Activated CD8-positive, alpha-beta memory T cell treated with anti-CD3 and anti-CD28 coated beads, Interleukin-2, amount 50 U/mL, for 1 hour (primary cell): ENCODE results near the gene SEMA4D.
"Not testable (repeated sequence)": the region's sequence is repeated elsewhere in the genome, so short reads cannot be mapped to it uniquely, and the experiment has no call there.

Experiments
- DNase-seq: peaks from one replicate; pipeline ENCODE4 v3.0.0-alpha.2; 2020; ENCODE audit errors: extremely low read depth

The SEMA4D gene

DNA sequence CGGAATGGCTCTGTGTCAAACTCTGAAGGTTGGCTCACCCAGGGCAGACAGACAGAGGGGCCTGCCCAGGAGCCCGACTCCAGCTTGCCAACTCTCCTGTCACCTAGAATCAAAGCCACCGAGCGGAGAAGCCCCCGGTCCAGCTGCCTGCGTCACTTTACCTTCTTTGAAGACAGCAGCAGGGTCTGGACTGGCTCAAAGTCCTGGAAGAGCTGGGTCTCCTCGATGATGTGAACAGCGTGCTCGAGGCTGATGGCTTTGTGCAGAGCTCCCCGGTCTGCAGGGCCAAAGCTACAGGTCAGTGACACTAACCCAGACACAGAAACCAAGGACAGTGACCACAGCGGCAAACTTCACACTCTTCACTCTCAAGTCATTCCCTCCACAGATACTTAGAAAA, 111.7 kb downstream of the SEMA4D start:
- DNase-seq, result no peak

DNA sequence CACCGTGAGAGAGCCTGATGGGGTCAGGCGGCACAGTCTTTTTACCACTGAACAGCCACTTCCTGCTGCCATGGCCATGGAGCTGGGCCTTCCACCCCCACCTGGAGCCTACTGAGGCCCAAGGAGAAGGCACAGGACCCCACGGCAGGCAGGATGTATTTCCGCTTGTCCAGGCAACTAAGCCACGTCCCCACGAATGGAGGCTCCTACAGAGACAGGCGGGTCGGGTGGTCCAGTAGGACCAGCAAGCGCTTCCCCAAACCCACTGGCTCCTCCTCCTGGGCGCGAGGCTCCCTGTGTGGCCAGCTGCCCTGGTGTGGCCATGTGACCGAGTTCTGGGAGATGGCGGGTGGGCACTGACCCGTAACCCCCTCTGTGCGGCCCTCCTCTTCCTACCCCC, 113.1 kb downstream of the SEMA4D start:
- DNase-seq, result no peak

DNA sequence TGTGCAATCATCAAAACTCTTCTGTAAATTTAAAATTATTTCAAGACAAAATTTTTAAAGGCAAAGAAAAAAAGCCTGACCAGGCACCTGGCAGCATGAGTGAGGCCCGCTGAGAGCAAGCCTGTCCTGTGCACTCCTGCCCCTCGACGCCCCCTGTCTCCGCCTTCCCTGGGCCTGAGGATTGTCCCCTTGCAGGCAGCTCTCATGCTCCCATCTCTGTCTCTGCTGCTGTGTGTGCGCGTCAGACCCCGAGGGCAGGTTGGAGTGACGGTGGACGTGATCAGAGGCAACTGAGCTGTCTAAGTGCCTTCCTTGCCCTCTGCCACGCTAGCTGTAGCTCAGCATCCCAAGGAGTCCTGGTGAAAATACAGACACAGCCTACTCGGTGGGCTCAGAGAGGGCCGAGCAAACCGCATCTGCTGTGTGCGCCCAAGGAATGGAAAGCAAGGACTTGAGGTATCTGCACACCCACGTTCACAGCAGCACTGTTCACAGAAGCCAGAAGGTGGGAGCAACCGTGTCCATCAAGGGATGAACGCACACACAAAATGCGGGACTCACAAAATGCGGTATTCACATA, 114.1 kb downstream of the SEMA4D start:
- DNase-seq, result no peak

DNA sequence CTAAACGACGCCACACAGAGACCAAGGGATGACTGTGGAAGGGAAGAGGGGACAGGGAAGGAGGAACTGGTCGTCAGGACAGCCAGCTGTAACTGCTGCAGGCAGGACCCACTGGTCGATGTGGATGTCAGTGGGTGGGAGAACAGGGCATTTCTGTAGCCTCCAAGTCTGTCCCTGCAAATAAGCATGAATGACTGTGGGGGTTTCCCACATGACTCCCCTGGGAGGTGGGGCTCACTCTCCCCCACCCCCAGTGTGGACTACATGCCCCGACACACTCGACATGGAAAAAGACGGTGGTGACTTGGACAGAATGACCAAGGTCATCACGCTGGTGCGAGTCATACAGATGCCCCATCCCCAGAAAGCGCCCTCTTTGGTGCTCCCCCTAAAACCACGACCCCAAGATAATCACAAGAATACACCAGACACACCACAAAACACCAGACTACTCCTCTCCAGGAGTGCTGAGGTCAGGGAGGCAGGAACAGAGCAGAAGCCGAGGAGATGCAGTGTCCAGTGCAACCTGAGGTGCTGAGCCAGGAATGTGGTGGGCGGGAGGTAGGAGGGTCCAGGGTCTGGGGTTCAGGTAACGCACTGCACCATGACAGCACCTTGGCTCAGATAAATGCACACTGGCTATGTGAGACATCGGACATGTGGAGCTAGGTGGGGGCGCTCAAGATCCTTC, 114.7 kb downstream of the SEMA4D start:
- DNase-seq, result no peak

DNA sequence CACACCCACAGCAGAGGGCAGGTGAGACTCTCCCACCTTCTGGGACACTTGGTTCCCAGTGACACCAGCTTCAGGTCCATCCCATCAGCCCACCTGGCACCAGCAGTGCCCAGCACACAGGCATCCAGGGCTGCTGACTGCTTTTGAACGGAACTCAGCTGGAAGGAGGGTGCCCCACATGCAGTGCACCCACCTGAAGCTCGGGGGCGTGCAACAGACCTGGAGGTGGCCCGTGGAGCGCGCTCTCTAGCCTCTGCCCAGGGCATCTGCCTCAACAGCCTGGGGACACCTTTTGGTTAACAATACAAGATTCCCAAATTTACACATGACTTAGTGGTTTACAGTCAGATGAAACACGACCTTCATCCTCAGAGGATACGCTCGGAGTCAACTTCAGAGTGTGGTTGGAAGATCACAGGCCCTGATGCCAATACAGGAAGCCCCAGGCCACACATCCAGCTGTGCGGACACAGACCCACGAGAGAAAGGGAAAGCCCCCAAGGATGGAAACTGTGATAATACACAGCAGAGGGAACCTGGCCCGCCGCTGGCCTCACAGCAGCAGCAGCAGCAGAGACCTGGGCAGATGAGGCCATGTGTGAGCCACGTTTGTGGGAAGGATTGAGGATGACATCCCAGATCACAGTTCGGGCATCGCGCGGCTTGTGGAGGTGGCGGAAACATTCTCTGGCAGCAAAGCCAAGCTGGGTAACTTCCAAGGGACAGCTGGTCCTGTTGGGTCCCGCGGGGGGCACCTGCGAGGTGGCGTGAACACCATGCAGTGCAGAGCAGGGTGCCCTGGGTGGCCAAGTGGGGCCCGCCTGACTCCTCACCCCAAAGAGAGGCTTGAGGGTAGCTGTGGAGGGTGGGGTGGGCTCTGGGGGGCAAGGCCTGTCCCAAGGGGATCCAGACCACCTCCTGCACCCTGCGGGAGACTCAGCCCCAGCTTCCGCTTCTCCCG, 115.6 kb downstream of the SEMA4D start:
- DNase-seq, result no peak

DNA sequence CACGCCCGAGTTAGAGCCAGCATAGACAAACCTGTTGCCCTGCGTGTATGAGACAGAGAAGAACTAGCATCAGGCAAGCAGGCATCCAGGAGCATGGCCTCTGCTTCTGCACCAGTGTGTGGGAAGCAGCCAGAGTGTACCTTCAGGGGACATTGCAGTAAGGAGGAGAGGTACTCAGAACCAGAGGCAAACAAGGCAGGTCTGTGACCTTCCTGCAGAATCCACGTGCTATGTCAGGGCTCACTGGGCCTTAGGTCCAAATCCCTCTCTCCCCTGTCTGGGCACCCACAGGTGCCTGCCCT, 116.7 kb downstream of the SEMA4D start:
- DNase-seq, result no peak

DNA sequence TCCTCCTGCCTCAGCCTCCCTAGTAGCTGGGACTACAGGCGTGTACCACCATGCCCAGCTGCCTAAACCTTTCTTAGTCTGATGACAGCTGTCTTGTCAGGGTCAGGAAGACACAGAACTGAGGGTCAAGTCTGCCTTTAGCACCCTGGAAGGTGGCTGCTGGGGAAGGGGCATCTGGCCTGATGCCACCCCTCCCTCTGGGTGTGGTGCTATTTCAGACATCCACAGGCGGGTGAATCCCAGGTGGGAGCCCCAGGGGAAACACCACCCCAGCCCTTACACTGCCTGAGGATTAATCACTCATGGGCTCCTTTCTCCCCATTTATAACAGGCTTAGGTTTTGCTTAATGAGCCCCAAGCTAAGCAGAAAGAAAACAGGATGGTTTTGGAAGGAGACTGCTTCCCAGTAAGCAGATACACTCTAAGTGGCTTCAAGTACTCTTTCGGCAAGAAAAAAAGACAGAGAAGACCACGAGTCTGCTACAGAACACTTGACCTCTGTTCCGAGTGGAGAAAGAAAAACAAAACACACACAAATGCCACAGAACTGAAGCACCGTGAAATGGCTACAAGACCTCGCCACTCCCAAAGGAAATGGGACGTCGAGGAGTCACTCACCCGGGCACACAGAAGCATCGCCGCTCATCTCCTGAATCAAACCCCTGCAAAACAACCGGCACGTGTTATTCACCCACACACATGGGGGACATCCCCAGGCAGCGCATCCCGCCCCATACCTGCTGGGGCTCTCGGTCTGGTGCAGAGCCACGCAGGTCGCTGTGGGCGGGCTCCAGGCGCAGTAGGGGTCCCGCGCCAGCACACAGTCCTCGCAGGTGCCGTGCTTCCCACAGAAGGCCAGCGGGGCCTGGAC, 117.2 kb downstream of the SEMA4D start:
- DNase-seq, result no peak

DNA sequence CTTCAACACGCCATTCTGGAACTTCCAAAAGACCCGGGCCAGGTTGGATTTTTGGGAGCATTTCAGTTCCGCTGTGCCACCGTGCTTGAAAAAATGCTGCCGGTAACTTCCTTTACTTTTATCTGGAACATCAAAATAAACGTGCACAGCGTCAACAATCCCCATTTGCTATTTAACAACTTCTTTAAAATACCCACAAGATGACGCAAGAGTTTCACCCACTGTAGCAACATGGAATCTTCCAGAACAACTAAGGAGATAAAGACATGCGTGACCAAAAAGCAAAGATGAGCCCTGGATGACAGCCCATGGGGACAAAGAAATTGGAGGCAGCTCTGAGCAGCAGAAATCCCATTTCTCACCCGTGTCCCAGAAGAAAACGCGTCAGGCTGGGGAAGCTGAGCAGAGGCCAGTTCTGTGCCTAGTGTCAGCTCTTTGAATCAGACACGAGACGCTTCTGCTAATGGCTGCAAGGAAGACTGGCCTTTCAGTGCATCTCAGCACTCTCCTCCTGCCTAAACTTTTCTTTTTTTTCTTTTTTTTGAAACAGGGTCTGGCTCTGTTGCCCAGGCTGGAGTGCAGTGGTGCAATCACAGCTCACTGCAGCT, 118.3 kb downstream of the SEMA4D start:
- DNase-seq, result no peak

DNA sequence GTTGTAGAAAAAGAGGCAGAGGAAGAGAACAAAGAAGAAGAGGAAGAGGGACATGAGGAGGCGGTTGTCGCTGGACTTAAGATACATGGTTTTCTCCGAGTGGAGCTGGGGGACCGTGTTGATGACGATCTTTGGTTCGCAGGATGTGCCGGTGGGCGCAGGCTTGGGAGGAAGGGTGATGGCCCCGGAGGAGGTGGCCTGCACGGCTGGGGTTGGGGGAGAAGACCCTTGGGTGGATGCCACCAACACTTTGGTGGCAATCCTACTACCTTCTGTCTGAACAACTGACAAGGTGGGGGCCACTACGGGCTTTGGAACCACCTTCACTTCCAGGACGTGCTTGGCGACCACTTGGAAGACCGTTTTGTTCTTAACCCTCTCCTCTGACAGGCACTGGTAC, 118.9 kb downstream of the SEMA4D start:
- DNase-seq, result no peak

DNA sequence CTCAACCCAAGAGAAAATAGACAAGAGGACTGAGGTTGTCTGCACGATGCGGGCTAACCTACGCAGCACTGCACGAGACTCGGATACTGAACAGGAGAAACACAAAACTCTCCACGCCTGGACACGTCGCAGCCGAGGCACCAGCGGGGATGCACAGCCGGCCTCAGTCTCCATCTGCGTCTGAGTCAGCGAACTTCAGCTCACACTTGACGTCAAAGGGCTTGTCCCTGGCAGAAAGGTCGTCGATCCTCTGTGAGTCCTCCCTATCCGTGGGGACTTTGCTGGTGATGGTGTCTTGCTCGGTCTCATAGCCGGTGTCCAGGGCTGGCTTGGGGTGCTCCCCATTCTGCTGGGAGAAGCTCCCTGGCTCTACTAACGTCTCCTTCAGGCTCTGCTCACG, 119.4 kb downstream of the SEMA4D start:
- DNase-seq, result no peak

DNA sequence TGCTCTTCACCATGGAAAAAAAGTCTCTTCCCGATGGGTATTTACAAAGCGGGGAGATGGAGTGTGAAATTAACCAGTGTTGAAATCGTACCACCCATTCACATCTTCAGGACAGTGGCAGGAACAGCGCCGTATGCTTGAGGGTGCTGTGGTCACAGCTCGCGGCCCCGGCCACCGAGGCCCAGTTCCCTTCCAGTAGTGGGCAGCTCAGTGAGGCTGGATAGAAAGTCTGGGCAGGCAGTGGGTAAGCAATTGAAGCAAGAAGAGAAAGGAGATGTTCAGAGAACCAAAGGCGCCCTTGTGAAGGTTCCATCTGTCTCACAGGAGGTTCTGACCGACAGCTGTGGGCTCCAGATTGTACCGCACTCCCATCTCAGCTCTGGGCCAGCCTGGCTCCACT, 120.5 kb downstream of the SEMA4D start:
- DNase-seq, result no peak

DNA sequence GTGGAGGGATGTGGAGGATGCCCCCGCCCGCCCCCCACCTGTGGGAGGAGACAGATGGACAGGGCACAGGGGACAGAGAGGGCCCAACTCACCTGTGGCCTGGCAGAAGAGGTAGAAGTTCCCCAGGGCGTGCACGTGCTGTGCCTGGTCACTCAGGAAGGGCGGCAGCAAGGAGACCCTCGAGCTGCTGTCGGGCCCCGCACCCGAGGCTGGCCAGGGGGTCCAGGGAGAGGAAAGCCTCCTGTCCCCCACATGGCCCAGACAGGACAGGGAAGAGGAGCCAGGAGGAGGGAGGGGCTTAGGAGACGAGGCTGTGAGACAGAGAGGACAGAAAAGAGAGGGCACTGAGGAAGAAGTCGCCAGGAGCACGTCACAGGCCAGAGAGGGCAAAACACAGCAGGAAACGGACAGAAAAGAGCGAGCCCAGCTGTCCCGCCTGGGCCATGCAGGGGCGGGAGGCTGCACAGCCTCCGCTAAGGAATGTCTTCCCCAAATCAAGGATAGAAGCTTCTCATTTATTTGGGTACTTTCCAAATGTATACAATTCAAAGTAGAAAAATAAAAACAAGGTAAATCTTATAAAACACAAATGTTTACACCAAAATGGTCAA, 121.1 kb downstream of the SEMA4D start:
- DNase-seq, result no peak

DNA sequence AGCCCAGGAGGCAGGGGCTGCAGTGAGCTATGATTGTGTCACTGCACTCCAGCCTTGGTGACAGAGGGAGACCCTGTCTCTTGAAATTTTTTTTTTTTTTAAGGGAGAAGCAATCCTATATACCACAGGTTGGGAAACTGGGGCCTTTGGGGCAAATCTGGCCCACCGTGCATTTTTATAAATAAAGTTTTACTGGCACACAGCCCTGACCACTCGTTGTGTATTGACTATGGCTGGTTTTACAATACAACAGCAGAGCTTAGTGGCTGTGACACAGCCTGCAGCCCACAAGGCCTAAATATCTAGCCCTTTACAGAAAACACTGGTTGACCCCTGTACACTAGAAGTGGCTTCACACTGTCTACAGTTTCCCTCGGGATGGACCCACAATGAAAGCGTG, 121.6 kb downstream of the SEMA4D start:
- no peak for DNase-seq

DNA sequence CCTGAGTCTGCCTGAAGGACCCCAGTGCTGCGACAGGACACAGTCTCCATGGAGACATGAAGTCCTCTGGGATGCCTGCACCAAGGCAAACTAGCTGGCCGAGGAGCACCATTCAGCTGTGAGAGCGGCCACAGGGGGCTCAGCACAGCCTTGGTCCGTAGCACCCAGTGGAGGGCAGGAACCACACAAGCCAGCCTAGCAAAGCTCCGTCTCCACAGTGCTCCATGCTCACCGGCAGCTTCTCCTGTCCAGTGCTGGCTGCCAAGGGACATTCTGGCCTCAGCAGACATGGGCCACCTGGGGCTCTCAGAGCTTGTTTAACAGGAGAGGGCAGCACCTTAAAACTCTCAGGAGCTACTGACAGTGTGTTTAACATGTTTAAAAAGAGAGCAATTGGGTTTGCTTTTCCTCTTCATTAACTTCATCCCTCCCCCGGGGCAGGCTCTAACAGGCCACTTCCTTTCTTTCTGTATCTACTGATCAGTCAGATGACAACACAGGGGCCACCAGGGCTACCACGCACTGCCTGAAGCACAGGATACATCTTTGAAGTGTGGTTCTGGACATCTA, 122.6 kb downstream of the SEMA4D start:
- DNase-seq, result no peak

DNA sequence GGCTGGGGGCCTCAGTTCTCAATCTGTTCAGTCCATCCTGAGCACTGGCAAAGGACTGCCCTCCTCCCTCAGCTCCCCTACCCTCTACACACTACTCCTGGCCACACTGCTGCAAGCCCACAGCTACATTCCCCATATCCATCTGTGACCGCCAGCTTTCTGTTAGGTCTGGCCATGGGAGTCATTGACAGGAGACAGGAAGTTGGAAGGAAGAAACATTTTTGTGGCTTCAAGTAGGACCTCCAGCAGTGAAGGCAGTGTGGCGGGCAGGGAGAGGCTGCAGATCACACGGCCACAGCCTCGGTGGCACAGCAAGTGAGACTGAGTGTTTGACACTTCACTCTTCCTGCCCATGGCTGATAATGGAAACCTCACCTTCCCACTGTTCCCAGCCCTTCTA, 123.7 kb downstream of the SEMA4D start:
- no peak for DNase-seq

DNA sequence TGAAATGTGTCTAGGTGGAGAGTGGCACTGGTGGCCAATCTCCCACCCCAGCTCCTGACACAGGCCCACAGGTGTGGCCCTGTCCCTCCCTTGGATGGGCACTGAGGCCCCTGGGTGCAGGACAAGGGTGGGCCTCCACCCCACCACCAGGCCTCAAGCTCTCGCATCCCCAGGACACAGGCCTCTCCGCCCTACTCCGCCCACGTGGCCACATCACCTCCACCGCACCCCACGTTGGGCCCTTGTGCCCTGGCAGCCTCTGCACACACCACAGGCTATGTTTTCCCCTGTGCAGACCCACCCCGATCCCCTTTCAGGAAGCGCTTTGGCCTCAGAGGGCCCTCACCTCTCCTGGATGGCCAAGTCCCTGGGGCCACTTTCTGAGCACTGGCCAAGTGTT, 124.9 kb downstream of the SEMA4D start:
- DNase-seq, result no peak

DNA sequence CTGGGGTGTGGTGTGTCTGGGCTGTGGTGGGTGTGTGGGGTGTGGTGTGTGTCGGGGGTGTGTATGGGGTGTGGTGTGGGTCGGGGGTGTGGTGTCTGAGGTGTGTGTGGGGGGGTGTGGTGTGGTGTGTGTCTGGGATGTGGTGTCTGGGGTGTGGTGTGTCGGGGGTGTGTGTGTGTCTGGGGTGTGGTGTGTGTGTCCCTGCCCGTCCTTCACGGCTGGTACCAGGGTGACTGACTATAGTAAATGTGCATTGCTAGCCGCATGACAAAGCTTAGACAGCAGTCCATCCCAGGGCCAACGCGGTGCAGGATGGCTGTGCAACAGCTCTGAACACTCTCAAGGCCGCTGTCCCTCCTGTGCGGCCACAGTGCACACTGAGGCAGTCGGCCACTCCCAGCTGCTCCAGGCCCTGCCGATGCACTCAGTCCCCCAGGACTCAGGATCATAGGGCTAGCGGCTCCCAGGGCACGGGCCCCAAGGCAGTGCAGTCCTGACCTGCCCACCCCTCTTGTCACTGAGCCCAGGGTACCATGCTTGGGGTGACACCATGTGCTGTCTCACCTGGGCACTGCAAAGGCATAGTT, 125.6 kb downstream of the SEMA4D start:
- peak; percentile 20 for DNase-seq

DNA sequence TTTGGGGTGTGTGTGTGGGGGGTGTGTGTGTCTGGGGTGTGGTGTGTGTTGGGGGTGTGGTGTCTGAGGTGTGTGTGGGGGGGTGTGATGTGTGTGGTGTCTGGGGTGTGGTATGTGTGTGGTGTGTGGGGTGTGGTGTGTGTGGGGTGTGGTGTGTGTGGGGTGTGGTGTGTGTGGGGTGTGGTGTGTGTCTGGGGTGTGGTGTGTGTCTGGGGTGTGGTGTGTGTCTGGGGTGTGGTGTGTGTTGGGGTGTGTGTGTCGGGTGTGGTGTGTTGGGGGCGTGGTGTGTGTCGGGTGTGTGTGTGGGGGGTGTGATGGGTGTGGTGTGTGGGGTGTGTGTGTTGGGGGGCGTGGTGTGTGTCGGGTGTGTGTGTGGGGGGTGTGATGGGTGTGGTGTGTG, 126.1 kb downstream of the SEMA4D start:
- not testable (repeated sequence) for DNase-seq

DNA sequence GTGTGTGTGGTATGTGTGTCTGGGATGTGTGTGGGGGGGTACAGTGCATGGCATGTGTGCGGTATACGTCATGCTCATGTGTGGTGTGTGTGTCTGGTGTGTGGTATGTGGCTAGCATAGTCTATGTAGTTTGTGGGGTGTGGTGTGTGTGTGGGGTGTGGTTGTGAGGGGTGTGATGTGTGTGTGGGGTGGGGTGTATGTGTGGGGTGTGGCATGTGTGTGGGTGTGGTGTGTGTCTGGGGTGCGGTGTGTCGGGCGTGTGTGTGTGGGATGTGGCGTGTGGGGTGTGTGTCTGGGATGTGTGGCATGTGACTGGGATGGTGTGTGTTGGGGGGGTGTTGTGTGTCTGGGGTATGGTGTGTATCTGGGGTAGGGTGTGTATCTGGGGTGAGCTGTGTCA, 127.3 kb downstream of the SEMA4D start:
- no peak for DNase-seq

DNA sequence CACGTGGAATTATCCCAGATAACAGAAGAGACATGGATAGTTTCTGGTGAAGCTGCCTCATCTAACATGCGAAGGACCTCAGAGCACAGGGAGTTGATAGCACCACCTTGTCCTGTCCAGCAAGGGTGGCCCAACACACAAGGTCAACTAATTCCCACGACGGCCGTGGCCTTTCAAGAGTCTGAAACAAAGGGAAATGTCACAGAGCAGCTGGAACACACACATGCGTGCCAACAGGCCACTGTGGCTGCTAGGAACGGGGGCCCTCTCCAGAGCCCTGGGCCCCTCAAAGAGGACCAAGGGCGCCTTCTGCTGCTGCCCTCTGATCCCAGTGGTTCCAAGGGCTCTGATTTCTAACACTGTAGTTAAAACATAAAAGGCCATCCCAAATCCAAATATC, 128.9 kb downstream of the SEMA4D start:
- DNase-seq, result no peak
